T-helper 2 cell treated with Interferon-gamma antibody and Interleukin-4, amounts not matched to agents 100 ng/mL and 5 ng/mL, for 36 hours (primary cell): ENCODE data around the gene CTAGE8. TPM values are rescaled to one million over a fixed set of nuclear protein-coding genes. Genes with fewer than 3 reads are reported as not detected.
"Not testable (repeated sequence)": the region's sequence is repeated elsewhere in the genome, so short reads cannot be mapped to it uniquely, and the experiment has no call there.

Experiments used
- intact Hi-C: fragments of 100-400 bp; cut with micrococcal nuclease; formaldehyde crosslinking; loops from one replicate; pipeline ENCODE4 v1.15.1; 2023
- total RNA-seq: library from RNA; stranded (reverse); gene quantifications from 2 replicates; pipeline ENCODE4 v1.2.3, GENCODE V29; 2022

CTAGE8 gene
- 0.98 and 1.7 TPM in 2 replicates for total RNA-seq

GRCh38 chr7:144269188-144269587 lies at the start of gene CTAGE8:
Gene CTAGE8, minus strand, starts transcription at chr7:144269288. Its CDS starts 38 bp downstream, at chr7:144269250.
- intact Hi-C loops, result not testable (repeated sequence)

GRCh38 chr7:144317537-144317936 lies 48.4 kb upstream of the CTAGE8 start:
- intact Hi-C loops, result not testable (repeated sequence)

GRCh38 chr7:144311872-144312469 lies 42.9 kb upstream of the CTAGE8 start, which contains the start of gene OR2A1:
Gene OR2A1, plus strand, starts transcription at chr7:144312419. Its CDS starts 5,706 bp downstream, at chr7:144318125.
- intact Hi-C loops, result not testable (repeated sequence)

GRCh38 chr7:144311218-144311617 lies 42.1 kb upstream of the CTAGE8 start:
- intact Hi-C loops, result not testable (repeated sequence)

- intact Hi-C loops, result not testable (repeated sequence)
These were observed 40.6 kb upstream of the CTAGE8 start for GRCh38 chr7:144309702-144310101.

GRCh38 chr7:144305156-144305555 lies 36.1 kb upstream of the CTAGE8 start:
- intact Hi-C loops, result not testable (repeated sequence)

GRCh38 chr7:144303607-144304006 lies 34.5 kb upstream of the CTAGE8 start:
- intact Hi-C loops, result not testable (repeated sequence)

- intact Hi-C loops, result not testable (repeated sequence)
These were observed 33.7 kb upstream of the CTAGE8 start for GRCh38 chr7:144302578-144303303.

GRCh38 chr7:144293794-144294499 lies 24.9 kb upstream of the CTAGE8 start:
- intact Hi-C loops, result not testable (repeated sequence)

GRCh38 chr7:144292384-144293161 lies 23.5 kb upstream of the CTAGE8 start:
- intact Hi-C loops, result not testable (repeated sequence)

GRCh38 chr7:144291607-144292006 lies 22.5 kb upstream of the CTAGE8 start:
- intact Hi-C loops, result not testable (repeated sequence)

GRCh38 chr7:144287171-144287784 lies 18.2 kb upstream of the CTAGE8 start:
- intact Hi-C loops, result not testable (repeated sequence)

GRCh38 chr7:144283716-144284115 lies 14.6 kb upstream of the CTAGE8 start:
- intact Hi-C loops, result not testable (repeated sequence)

- intact Hi-C loops, result not testable (repeated sequence)
These were observed 13.4 kb upstream of the CTAGE8 start for GRCh38 chr7:144282490-144282889.

- intact Hi-C loops, result not testable (repeated sequence)
These were observed 12.9 kb upstream of the CTAGE8 start for GRCh38 chr7:144281981-144282380.

GRCh38 chr7:144280010-144280409 lies 10.9 kb upstream of the CTAGE8 start:
- intact Hi-C loops, result not testable (repeated sequence)

- intact Hi-C loops, result not testable (repeated sequence)
These were observed 6.2 kb upstream of the CTAGE8 start for GRCh38 chr7:144275281-144275680.

GRCh38 chr7:144264692-144265091 lies 4.4 kb downstream of the CTAGE8 start, which contains the start of gene OR2A7:
Gene OR2A7, minus strand, starts transcription at chr7:144264792. Its CDS starts 5,164 bp downstream, at chr7:144259628.
- intact Hi-C loops, result not testable (repeated sequence)

- intact Hi-C loops, result not testable (repeated sequence)
These were observed 7.0 kb downstream of the CTAGE8 start for GRCh38 chr7:144262128-144262527.

GRCh38 chr7:144259067-144259466 lies 10.0 kb downstream of the CTAGE8 start:
- intact Hi-C loops, result not testable (repeated sequence)

GRCh38 chr7:144256112-144256511 lies 13.0 kb downstream of the CTAGE8 start:
- intact Hi-C loops, result no loop called here
